Ovary (tissue), 9 donors: ENCODE data around the gene KCNMB3. TPM values are rescaled to one million over a fixed set of nuclear protein-coding genes. Genes with fewer than 3 reads are reported as not detected.

ENCODE experiments used
- DNase-seq, 5 donors: peaks; one replicate each; pipeline ENCODE4 v3.0.0-alpha.2; 2019 to 2020
- H3K27ac ChIP-seq, 2 donors: fragments of 200-600 bp; one replicate each; pipeline versions ENCODE4 v1.5.1 to v1.8.0; 2019 to 2022
- H3K27me3 ChIP-seq: fragments of 200-600 bp; one replicate; pipeline ENCODE4 v1.8.0; 2022
- H3K36me3 ChIP-seq: fragments of 200-600 bp; sonication (generic); one replicate; pipeline ENCODE4 v1.5.1; 2019
- H3K4me1 ChIP-seq: one replicate; pipeline ENCODE4 v1.8.1; 2013; ENCODE audit warnings: mild to moderate bottlenecking, moderate library complexity; ENCODE audit not compliant: insufficient read depth
- H3K4me3 ChIP-seq: fragments of 200-600 bp; sonication (generic); one replicate; pipeline ENCODE4 v1.5.1; 2017
- H3K9me3 ChIP-seq, 2 donors: fragments of 200-600 bp in 1 of 2; sonication (generic) in 1 of 2; one replicate each; pipeline versions ENCODE4 v1.5.1 to v1.8.1; 2013 to 2019; ENCODE audit warnings: mild to moderate bottlenecking in 1 of 2, moderate library complexity in 1 of 2
- EP300 ChIP-seq: sonication (generic); formaldehyde crosslinking; IDR thresholded peaks from one replicate; pipeline ENCODE4 v1.6.1; 2017; ENCODE audit warnings: antibody characterized with exemption
- POLR2A ChIP-seq: fragments of 450-650 bp; IDR thresholded peaks from one replicate; pipeline ENCODE4 v1.6.1; 2017; ENCODE audit warnings: antibody characterized with exemption, mild to moderate bottlenecking, moderate library complexity
- WGBS, 3 donors: extraction: QIAGEN DNeasy Blood & Tissue Kit in 1 of 3; methylation state at CpG; one replicate each; pipeline versions ENCODE4 v1.1.5 to v1.1.7; 2013 to 2017; 5-methylcytosine and 5-hydroxymethylcytosine counted together
- intact Hi-C, 4 donors: fragments of 100-400 bp; cut with DNase I; formaldehyde crosslinking; loops; one replicate each; pipeline versions ENCODE4 v1.11.0 to v1.15.1; 2022 to 2023
- polyA plus RNA-seq, 2 donors: library from polyadenylated mRNA; stranded (reverse); fragments of 200-250 nt in 1 of 2; fragments of 350-450 nt in 1 of 2; fragmentation: Illumina TruSeq in 1 of 2; extraction: RNeasy Lipid Tissue Mini Kit (QIAGEN cat#74804) in 1 of 2; gene quantifications; one replicate each; pipeline ENCODE4 v1.2.3, GENCODE V29; 2013 to 2014
- total RNA-seq, 7 donors: library from RNA; depleted of rRNA in 2 of 7; stranded (reverse); fragments of >200 nt in 2 of 7; fragmentation: NEBNext Ultra II Directional in 3 of 7; extraction: Animal tissue kit (Norgen Biotek cat#: 25700) in 3 of 7; gene quantifications; one replicate each; pipeline versions ENCODE4 v1.1.0 to v1.2.4, GENCODE V29; 2016 to 2023
- TF ChIP-seq, protein P1 (sequence below), 3 donors: fragments of 450-650 bp in 2 of 3; fragments of 200-600 bp in 1 of 3; IDR thresholded peaks; one replicate each; pipeline versions ENCODE4 v1.5.1 to v1.8.0; 2016 to 2022; ENCODE audit warnings: antibody characterized with exemption in 3 of 3, mild to moderate bottlenecking in 1 of 3
- donor health status: DM: no; HTN: no; CAD: no; lungs with moderate emphysema.
- donor health status: DM: no; HTN: no; CAD: no.
- donor health status: Bipolar disorder and iron deficiency.
- donor health status: DM: yes; HTN: yes; CAD: no.
- donor health status: DM: no; HTN: no; CAD: no.
- donor health status: DM: yes; HTN: yes; CAD: no.

Gene KCNMB3
- total and polyA plus RNA-seq, 9 donors = 0.57 to 2.8 (median 1.6) TPM

DNA sequence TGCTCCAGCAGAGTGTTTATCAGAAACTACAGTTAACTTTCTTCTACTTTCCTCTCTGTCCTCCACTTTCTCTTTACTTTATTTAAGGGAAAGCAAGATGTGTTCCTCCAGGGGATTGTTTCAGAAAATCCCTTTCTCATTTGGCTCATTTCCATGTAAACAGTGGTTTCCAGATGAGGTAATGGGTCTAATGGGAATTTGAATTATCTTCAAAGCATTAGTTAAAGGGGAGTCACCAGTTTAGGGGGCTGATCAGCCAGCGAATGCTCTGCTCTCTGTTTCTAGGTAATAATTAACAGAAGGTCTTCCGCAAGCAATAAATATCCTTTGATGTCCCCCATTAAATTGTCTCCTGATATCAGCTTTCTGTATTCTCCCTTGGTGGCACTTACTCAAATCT lies 41.5 kb upstream of the KCNMB3 start:
- H3K27ac ChIP-seq = no peak overlapping the region
- no peaks in the 10 kb centered on the region for H3K9me3 ChIP-seq
- H3K4me3 ChIP-seq = no peak overlapping the region
- H3K4me1 ChIP-seq = no peaks in the 10 kb centered on the region
- no peaks in the 10 kb centered on the region for H3K27me3 ChIP-seq
- WGBS, 3 donors = 42 to 66% (median 60%) methylated on average over 2 of the region's 2 CpGs
- DNase-seq = no peak
- intact Hi-C loops = no loop called here
- no peaks in the 10 kb centered on the region for H3K36me3 ChIP-seq
- TF ChIP-seq, protein P1, sequence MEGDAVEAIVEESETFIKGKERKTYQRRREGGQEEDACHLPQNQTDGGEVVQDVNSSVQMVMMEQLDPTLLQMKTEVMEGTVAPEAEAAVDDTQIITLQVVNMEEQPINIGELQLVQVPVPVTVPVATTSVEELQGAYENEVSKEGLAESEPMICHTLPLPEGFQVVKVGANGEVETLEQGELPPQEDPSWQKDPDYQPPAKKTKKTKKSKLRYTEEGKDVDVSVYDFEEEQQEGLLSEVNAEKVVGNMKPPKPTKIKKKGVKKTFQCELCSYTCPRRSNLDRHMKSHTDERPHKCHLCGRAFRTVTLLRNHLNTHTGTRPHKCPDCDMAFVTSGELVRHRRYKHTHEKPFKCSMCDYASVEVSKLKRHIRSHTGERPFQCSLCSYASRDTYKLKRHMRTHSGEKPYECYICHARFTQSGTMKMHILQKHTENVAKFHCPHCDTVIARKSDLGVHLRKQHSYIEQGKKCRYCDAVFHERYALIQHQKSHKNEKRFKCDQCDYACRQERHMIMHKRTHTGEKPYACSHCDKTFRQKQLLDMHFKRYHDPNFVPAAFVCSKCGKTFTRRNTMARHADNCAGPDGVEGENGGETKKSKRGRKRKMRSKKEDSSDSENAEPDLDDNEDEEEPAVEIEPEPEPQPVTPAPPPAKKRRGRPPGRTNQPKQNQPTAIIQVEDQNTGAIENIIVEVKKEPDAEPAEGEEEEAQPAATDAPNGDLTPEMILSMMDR (IDR thresholded peaks at IDR 0.05) = no peak
- TF ChIP-seq EP300 (no peak), POLR2A (no peak)

DNA sequence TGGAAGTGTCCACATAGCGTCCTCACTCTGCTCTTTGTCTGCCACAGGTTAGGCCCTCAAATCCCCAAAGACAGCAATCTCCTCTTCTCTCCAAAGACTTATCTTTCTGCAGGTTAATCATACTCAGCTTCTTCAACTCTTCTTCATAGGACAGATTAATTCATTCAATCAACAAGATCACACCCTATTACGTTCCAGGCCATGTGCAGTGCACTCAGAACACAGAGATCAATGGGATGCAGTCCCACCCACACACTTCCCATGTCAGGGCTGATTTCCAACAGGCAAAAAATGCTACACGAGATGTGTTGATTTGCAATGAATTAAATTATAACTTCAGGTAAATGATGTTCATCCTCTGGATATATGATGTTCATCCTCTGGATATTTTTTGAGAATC lies 38.4 kb upstream of the KCNMB3 start:
- no peak for TF ChIP-seq EP300
- no peak for TF ChIP-seq POLR2A
- TF ChIP-seq, protein P1 (IDR thresholded peaks at IDR 0.05) = no peak
- no peak for DNase-seq
- H3K4me3 ChIP-seq = no peak overlapping the region
- H3K27me3 ChIP-seq = no peaks in the 10 kb centered on the region
- no peaks in the 10 kb centered on the region for H3K36me3 ChIP-seq
- intact Hi-C loops = no loop called here
- no peak overlapping the region for H3K27ac ChIP-seq
- 55 to 68% (median 65%) methylated on average over 3 of the region's 3 CpGs for WGBS, 3 donors
- H3K4me1 ChIP-seq = no peaks in the 10 kb centered on the region
- H3K9me3 ChIP-seq = no peaks in the 10 kb centered on the region

DNA sequence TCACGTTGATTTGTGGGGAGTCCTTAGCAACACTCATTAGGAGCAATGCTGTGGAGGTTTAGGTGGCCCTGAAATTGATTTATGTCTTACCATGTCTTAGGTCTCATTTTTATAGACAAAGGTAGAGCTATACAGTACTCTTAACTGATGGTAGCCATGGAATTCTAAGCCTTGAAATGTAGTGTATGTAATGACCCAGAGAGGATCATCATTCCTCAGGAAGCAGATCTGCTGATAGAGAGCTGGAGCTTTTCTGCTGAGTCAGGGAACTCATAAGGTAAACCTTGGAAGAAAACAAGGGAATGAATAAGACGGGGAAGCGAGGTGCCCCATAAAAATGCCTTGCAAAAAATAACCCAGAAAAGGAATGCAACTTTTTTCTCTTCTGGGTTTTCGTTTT lies 37.9 kb upstream of the KCNMB3 start:
- TF ChIP-seq, protein P1 (IDR thresholded peaks at IDR 0.05) = no peak
- TF ChIP-seq POLR2A (no peak), EP300 (no peak)
- Histone ChIP-seq H3K27ac (no peak overlapping the region), H3K4me1 (no peaks in the 10 kb centered on the region), H3K27me3 (no peaks in the 10 kb centered on the region), H3K36me3 (no peaks in the 10 kb centered on the region), H3K4me3 (no peak overlapping the region), H3K9me3 (no peaks in the 10 kb centered on the region)
- 40 to 72% (median 64%) methylated on average over 4 of the region's 4 CpGs for WGBS, 3 donors
- no peak for DNase-seq
- intact Hi-C loops = no loop called here

DNA sequence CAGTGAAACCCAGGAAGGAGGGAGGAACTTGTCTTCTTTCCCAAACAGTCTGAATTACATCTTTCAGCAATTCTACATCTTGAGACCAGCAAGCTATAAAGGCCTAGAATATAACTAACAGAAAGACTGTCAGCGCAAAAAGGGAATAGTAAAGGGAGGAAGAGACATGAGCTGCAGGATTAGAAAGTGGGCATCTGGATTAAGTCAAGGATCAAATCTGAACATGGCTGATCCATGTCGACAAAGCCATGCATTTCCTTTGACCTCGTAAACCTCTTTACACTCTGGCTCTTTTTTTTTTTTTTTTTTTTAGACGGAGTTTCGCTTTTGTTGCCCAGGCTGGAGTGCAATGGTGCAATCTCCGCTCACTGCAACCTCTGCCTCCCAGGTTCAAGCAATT lies 35.4 kb upstream of the KCNMB3 start:
- Histone ChIP-seq H3K9me3 (no peaks in the 10 kb centered on the region), H3K27me3 (no peaks in the 10 kb centered on the region), H3K36me3 (no peaks in the 10 kb centered on the region), H3K4me1 (no peaks in the 10 kb centered on the region), H3K4me3 (no peak overlapping the region), H3K27ac (no peak overlapping the region)
- 76 to 86% (median 86%) methylated on average over 6 of the region's 6 CpGs for WGBS, 3 donors
- TF ChIP-seq POLR2A = no peak
- TF ChIP-seq, protein P1 (IDR thresholded peaks at IDR 0.05) = no peak
- no peak for TF ChIP-seq EP300
- intact Hi-C loops = no loop called here
- no peak for DNase-seq

DNA sequence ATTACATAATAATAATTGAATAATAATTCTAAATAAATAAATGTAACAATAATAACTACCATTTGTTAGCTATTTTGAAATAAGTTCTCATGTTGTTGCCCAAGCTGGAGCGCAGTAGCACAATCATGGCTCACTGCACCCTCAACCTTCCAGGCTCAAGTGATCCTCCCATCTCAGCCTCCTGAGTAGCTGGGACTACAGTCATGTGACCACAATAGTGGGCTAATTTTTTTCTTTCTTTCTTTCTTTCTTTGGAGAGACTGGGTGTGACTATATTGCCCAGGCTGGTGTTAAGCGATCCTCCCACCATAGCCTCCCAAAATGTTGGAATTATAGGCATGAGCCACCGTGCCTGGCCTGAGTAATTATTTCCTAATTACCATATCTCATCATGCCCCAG lies 30.9 kb upstream of the KCNMB3 start:
- H3K4me3 ChIP-seq = no peak overlapping the region
- H3K9me3 ChIP-seq = no peaks in the 10 kb centered on the region
- no peak overlapping the region for H3K27ac ChIP-seq
- H3K4me1 ChIP-seq = no peaks in the 10 kb centered on the region
- whole genome bisulfite sequencing, 3 donors = 88 to 93% (median 92%) methylated on average over 3 of the region's 3 CpGs
- DNase-seq = no peak
- no peaks in the 10 kb centered on the region for H3K27me3 ChIP-seq
- intact Hi-C loops = no loop called here
- H3K36me3 ChIP-seq = no peaks in the 10 kb centered on the region
- TF ChIP-seq EP300 (no peak), POLR2A (no peak)
- TF ChIP-seq, protein P1 (IDR thresholded peaks at IDR 0.05) = no peak
